Activated CD4-positive, alpha-beta memory T cell treated with anti-CD3 and anti-CD28 coated beads for 36 hours (primary cell): ENCODE data around the gene OVCA2. TPM values are rescaled to one million over a fixed set of nuclear protein-coding genes. Genes with fewer than 3 reads are reported as not detected.

Experiments used
- CTCF ChIA-PET: fragments of 350-600 bp; sonication (Branson Sonifier 250); formaldehyde crosslinking; loops from one replicate; lab custom pipeline; 2021; ENCODE audit warnings: antibody characterized with exemption, inconsistent platforms; lab: Charles Lee
- POLR2A ChIA-PET: fragments of 350-600 bp; sonication (Branson Sonifier 250); formaldehyde crosslinking; loops from one replicate; lab custom pipeline; 2021; ENCODE audit warnings: antibody characterized with exemption; lab: Charles Lee
- DNase-seq: peaks from one replicate; pipeline ENCODE4 v3.0.0-alpha.2; 2020
- H3K27ac Mint-ChIP-seq: one replicate; pipeline ENCODE4 v1.8.0; 2021; ENCODE audit warnings: mixed read lengths
- H3K27me3 Mint-ChIP-seq: one replicate; pipeline ENCODE4 v1.8.0; 2021; ENCODE audit warnings: mixed read lengths
- H3K36me3 Mint-ChIP-seq: one replicate; pipeline ENCODE4 v1.8.0; 2021; ENCODE audit warnings: mixed read lengths
- H3K4me1 Mint-ChIP-seq: one replicate; pipeline ENCODE4 v1.8.0; 2021; ENCODE audit warnings: low read depth, mixed read lengths
- H3K4me3 Mint-ChIP-seq: one replicate; pipeline ENCODE4 v1.8.0; 2021; ENCODE audit warnings: mild to moderate bottlenecking, mixed read lengths
- H3K9me3 Mint-ChIP-seq: one replicate; pipeline ENCODE4 v1.8.0; 2021; ENCODE audit warnings: mixed read lengths
- intact Hi-C: fragments of 100-400 bp; cut with micrococcal nuclease; formaldehyde crosslinking; loops from one replicate; pipeline ENCODE4 v1.15.1; 2023
- total RNA-seq, 2 experiments: library from RNA; stranded (reverse); gene quantifications; one replicate each; pipeline ENCODE4 v1.2.3, GENCODE V29; 2021

The OVCA2 gene
- 10 to 100 TPM; 31.7 to 34.8 TPM for total RNA-seq

DNA sequence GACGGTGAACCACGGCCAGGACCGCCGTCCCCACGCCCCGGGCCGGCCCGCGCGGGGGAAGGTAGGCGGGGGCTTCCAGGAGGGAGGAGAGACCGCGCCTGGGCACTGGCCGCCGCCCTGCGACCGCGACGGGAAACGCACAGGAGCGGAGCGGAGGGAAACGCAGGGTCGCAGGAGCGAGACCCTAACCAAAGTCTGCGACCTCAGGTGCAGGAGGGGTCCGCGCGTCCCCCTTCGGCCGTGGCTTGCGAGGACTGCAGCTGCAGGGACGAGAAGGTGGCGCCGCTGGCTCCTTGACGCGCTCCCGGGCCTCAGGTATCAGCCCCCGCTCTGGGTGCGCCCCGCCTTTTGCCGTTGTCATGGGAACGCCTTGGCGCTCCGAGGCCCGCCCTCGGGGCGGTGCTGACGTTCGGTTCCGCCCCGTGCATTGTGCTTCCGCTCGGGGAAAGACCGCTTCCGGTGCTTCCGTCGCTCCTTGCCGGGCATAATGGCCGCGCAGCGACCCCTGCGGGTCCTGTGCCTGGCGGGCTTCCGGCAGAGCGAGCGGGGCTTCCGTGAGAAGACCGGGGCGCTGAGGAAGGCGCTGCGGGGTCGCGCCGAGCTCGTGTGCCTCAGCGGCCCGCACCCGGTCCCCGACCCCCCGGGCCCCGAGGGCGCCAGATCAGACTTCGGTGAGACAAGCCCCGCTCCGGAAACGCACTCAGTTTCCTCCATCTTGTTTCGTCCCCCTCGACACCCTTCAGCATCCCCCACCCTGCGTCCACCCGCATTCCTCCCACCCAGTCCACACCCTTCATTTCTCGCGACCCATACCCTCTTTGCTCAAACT lies at the start of gene OVCA2:
Gene OVCA2 (plus strand): TSS at position 462 of the 829 bp plus-strand sequence. CDS start 26 bp downstream, at position 488.
- DNase-seq: peak; percentile 98
- H3K4me3 Mint-ChIP-seq: peak within 1 kb of the TSS; percentile 96
- H3K4me1 Mint-ChIP-seq: peaks cover 23% of the 10 kb centered on the region
- H3K27me3 Mint-ChIP-seq: no peaks in the 10 kb centered on the region
- H3K36me3 Mint-ChIP-seq: peaks cover 20% of the 10 kb centered on the region
- no peaks in the 10 kb centered on the region for H3K9me3 Mint-ChIP-seq
- intact Hi-C loops: loop anchor here (1.0 to 5.0 kb wide), 4 partner anchors 9 to 324 kb away; partner anchors contain the start of gene DPH1
- CTCF ChIA-PET: interaction anchor here (0.7 to 1.2 kb wide), 4 partner anchors 10 to 244 kb away, joined by 3 read pairs; no protein-coding TSS in a partner anchor
- H3K27ac Mint-ChIP-seq: peak within 1 kb of the TSS; percentile 97
- POLR2A ChIA-PET: no interaction called here

DNA sequence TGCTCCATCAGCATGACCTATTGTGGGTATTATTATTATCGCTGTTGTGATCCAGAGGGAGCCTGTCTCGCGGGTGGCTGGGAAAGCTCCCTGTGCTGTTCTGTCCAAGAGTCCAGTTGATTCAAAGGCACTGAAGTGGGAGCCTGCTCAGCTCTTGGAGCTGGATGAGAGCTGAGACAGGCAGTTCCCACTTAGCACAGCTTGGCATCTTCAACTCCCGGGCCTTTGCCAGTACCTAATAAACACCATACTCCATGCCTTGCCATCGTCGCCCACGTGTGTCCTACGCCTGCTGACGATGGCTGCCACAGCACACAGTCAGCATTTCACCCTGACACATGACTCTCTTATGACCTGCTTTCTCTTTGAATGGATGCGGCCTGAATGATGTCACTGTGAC lies 49.3 kb upstream of the OVCA2 start:
- CTCF ChIA-PET: no interaction called here
- H3K4me3 Mint-ChIP-seq: no peak overlapping the region
- intact Hi-C loops: no loop called here
- H3K36me3 Mint-ChIP-seq: no peaks in the 10 kb centered on the region
- no peaks in the 10 kb centered on the region for H3K9me3 Mint-ChIP-seq
- POLR2A ChIA-PET: no interaction called here
- DNase-seq: no peak
- no peaks in the 10 kb centered on the region for H3K4me1 Mint-ChIP-seq
- peaks cover 8% of the 10 kb centered on the region for H3K27me3 Mint-ChIP-seq
- no peak overlapping the region for H3K27ac Mint-ChIP-seq

DNA sequence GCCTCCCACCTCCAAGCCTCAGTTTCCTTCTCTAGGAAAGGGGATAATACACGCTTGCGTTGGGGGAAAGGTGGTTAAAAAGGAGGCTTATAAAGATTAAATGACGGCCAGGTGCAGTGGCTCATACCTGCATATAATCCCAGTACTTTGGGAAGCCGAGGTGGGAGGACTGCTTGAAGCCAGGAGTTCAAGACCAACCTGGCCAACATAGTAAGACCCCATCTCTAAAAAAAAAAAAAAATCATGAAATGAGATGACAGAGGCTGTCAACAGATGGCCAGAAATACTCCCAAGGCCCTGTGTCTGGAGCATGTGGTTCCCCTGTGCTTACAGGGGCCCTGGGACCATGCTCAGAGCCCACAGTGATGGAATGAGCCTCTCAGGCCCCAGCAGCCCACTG lies 47.1 kb upstream of the OVCA2 start:
- Mint-ChIP-seq H3K27ac (no peak overlapping the region), H3K36me3 (no peaks in the 10 kb centered on the region), H3K4me3 (no peak overlapping the region), H3K27me3 (peaks cover 17% of the 10 kb centered on the region), H3K9me3 (no peaks in the 10 kb centered on the region), H3K4me1 (peaks cover 2% of the 10 kb centered on the region)
- CTCF ChIA-PET: no interaction called here
- intact Hi-C loops: no loop called here
- POLR2A ChIA-PET: no interaction called here
- no peak for DNase-seq

DNA sequence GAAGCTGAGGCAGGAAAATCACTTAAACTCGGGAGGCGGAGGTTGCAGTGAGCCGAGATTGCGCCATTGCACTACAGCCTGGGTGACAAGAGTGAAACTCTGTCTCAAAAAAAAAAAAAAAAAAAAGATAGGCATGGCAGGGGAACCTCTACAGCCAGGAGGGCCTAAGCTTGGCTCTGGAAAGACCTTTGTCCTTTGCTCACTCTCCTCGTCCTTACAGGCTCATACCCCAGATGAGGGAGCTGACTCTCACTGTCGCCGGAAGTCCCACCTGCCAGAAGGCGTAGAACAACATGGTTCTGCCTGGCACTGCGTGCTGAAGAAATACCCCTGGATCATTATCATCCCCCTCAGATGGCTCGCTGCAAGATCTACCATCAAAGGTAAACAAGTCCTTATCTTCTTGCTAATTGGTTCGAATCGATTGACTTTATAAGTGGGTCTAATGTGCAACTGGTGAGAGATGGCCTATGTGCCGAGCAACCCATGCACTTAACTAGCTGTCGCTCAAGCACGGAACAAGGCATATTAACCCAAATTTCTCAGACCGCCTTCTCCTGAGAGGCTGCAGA lies 46.4 kb upstream of the OVCA2 start:
- intact Hi-C loops: no loop called here
- CTCF ChIA-PET: no interaction called here
- no peaks in the 10 kb centered on the region for H3K36me3 Mint-ChIP-seq

DNA sequence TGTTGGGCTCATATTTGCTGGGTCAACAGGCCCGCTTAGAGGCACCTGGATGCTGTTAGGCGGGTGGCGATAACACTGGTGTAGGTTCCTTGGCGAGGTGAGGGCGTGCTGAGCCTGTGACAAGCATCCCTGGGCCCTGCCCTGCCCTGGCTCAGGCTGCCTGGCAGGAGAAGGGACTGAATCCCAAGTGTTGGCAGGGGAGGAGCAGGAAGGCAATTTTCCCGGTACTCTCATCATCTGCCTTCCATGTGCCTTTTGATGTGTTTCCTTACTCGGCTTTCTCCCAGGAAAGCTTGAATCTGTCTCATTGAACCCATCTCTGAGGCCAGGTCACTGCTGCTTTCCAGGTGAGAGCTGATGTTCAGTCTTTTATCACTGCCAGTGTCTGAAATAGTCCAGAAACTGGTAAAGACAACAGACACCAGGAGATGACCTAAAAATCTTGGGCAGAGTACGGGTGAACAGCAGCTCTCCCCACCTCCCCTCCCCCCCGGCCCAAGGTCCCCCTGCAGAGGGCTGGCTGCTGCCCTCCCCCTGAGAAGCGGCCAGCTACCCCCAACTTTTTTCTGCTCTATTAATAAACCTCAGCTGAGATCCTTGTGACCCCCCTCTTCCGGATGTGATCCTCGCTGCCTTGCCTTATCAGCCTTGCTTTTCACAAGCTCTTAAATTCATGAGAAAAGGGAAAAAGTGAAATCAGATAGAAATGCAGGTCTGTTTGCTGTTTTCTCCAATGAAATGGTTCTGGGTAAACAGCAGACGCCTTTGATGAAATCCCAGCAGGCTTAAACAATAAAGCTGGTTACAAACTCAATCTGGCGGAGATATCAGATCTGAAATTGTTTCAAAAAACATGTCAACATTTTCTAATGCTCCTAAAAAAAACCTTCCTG lies 45.7 kb upstream of the OVCA2 start:
- intact Hi-C loops: no loop called here
- no peak overlapping the region for H3K27ac Mint-ChIP-seq
- H3K4me1 Mint-ChIP-seq: peaks cover 2% of the 10 kb centered on the region
- no peak for DNase-seq
- H3K9me3 Mint-ChIP-seq: no peaks in the 10 kb centered on the region
- POLR2A ChIA-PET: no interaction called here
- H3K36me3 Mint-ChIP-seq: no peaks in the 10 kb centered on the region
- H3K27me3 Mint-ChIP-seq: peaks cover 21% of the 10 kb centered on the region
- no peak overlapping the region for H3K4me3 Mint-ChIP-seq
- CTCF ChIA-PET: no interaction called here

More for the DNA sequence above, 46.4 kb upstream of the OVCA2 start:
- H3K9me3 Mint-ChIP-seq: no peaks in the 10 kb centered on the region
- H3K4me3 Mint-ChIP-seq: no peak overlapping the region
- POLR2A ChIA-PET: no interaction called here
- H3K4me1 Mint-ChIP-seq: peaks cover 2% of the 10 kb centered on the region
- H3K27me3 Mint-ChIP-seq: peaks cover 22% of the 10 kb centered on the region
- no peak overlapping the region for H3K27ac Mint-ChIP-seq
- DNase-seq: no peak

DNA sequence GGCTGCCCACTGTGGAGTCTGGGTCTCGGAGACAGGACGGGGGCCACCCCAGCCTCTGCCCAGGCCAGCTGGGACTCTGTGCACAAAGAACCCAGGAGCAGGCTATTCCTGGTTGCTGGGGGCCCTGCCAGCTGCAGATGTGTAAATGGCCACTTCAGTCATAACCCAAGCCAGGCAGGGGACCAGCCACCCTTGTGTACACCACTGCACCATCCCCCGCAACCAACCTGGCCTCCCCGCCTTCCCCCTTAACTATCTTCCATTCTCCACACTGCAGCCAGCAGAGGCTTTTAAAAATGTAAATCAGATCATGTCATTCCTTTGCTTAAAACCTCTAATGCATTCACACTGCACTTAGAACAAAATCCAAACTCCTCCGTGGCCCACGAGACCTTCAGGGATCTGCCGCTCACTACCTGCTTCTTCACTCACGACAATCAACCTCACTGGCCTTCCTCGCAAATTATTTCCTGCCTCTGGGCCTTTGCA lies 45.0 kb upstream of the OVCA2 start:
- Mint-ChIP-seq H3K4me1 (peaks cover 2% of the 10 kb centered on the region), H3K36me3 (no peaks in the 10 kb centered on the region), H3K27me3 (peaks cover 21% of the 10 kb centered on the region), H3K4me3 (no peak overlapping the region), H3K27ac (no peak overlapping the region), H3K9me3 (no peaks in the 10 kb centered on the region)
- DNase-seq: no peak
- ChIA-PET CTCF (no interaction called here), POLR2A (no interaction called here)
- intact Hi-C loops: no loop called here

DNA sequence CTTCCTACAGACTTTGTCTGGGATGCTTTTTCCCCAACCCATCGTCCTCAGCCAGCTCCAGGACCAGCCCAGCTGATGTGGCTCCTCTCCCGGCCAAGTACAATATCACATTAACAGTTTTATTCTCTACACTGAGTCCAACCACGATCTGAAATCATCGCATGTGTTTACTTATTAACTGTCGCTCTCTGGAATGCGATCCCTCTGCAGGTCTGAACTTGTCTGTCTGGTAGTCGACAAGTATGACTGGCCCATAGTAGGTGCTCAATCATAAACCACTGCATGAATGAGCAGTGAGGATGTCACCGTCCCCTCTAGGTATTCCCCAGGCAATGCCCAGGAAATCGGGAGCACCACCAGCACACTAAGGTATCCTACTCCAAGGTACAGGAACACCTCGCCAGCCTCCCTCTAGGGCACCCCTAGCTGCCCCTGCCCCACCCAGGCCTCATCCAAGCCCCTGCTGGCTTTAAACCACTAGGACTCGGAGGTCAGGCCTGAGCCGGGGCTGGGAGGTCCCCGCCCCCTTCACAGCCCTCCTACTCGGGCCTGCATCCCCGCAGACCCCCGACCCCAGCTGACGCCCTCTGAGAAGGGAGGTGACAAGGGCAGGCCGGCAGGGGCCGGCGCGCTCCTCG lies 44.4 kb upstream of the OVCA2 start:
- POLR2A ChIA-PET: no interaction called here
- no peaks in the 10 kb centered on the region for H3K36me3 Mint-ChIP-seq
- CTCF ChIA-PET: no interaction called here
- no peaks in the 10 kb centered on the region for H3K9me3 Mint-ChIP-seq
- H3K27me3 Mint-ChIP-seq: peaks cover 21% of the 10 kb centered on the region
- intact Hi-C loops: no loop called here
- peaks cover 2% of the 10 kb centered on the region for H3K4me1 Mint-ChIP-seq
- H3K4me3 Mint-ChIP-seq: no peak overlapping the region
- DNase-seq: no peak
- H3K27ac Mint-ChIP-seq: no peak overlapping the region

DNA sequence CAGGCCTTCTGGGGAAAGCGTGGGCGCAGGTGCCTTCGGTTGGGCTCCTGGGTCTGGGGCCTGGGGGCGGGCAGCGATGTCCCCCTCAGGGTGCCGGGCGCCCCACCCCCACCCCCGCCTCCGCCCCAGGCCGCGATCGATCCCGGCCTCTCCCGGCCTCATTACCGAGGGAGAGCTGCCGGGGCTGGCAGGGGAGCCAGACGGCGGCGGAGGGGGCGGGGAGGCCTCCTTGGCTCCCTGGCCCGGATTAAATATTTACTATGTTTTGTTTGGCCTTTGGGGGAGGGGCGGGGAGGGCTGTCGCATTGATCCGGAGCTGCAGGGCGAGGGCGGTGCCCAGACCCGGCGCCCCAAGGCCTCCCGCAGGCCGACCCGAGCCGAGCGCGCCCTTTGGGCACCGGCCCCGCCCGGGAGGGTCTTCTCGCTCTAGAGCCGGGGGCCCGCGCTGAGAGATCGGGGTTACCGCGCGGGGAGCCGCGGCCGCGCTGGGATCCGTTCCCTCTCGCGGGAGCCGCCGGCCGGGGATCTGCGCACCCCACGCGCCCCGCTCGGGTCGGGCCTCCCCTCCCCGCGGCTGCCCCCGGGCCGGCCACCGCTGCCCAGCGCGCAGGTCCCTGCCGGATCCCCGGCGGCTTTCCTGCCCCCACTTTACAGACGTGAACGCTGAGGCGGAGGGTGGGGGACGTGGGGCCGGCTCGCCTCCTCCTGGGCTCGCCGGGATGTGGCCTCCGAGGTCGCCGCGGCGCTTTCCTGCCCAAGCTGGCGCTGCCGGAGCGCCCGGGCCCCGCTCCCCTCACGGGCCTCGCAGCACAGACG lies 43.7 kb upstream of the OVCA2 start:
- H3K36me3 Mint-ChIP-seq: no peaks in the 10 kb centered on the region
- POLR2A ChIA-PET: no interaction called here
- peak; percentile 16 for DNase-seq
- peaks cover 21% of the 10 kb centered on the region for H3K27me3 Mint-ChIP-seq
- CTCF ChIA-PET: no interaction called here
- no peak overlapping the region for H3K4me3 Mint-ChIP-seq
- no peak overlapping the region for H3K27ac Mint-ChIP-seq
- H3K9me3 Mint-ChIP-seq: no peaks in the 10 kb centered on the region
- intact Hi-C loops: no loop called here
- peaks cover 2% of the 10 kb centered on the region for H3K4me1 Mint-ChIP-seq

DNA sequence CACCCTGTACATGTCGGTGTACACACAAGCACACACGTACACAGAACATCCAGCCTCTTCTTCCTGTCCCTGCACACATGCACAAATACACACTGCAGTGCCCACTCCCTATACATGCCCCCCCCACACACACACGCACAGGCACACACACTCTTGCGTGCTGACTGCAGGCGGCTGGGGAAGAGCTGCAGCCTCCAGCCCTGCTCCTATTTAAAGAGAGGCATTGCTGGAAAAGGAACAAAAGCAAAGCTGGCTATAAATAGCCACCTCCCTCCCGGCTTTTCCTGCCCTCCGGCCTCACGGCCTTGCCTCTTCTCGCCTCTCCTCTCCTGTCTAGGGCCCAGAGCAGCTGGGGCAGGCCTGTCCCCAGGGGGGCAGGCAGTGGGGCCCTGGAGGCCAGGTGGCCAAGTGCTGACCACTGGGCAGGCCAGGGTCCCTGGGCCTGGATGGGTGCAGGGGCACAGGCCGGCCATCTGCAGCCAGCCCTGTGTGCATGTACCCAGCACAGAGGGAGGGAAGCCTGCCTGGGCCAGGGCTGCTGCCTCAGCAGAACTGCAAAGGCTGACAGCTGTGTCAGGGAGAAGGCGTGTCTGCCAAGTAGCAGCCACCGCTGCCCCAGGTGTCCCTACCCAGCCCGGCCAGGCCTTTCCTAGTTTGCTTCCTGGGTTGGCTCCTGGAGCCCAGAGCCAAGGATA lies 42.1 kb upstream of the OVCA2 start:
- ChIA-PET POLR2A (no interaction called here), CTCF (no interaction called here)
- intact Hi-C loops: no loop called here
- Mint-ChIP-seq H3K9me3 (no peaks in the 10 kb centered on the region), H3K27ac (no peak overlapping the region), H3K27me3 (peaks cover 21% of the 10 kb centered on the region), H3K4me3 (no peak overlapping the region), H3K36me3 (no peaks in the 10 kb centered on the region), H3K4me1 (peaks cover 2% of the 10 kb centered on the region)
- DNase-seq: no peak

DNA sequence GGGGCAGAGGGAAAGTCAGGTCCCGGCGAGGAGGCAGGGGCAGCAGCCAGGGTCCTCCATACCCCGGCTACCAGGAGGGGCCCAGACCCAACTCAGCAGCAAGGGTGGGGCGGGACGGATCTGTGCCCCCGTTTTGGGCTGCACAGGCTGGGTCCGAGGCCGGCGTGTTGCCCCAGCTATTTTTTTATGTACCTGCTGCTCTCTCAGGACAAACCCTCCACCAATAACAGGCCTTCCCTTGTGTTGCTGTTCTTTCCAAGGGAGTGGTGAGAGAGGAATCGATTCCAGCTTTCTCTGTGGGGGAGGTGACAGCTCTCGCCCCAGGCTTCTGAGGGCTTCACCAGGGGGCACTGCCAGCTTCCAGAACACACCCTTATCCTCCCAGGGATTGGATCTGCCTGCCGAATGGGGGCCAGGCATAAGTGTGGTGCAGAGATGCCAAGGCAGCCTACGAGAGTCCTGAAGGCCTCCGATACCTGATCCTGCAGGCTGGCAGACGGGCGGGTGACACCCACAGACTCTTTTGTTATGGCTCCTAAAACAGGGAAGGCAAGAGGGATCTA lies 39.0 kb upstream of the OVCA2 start:
- Mint-ChIP-seq H3K27me3 (peaks cover 14% of the 10 kb centered on the region), H3K27ac (no peak overlapping the region), H3K4me3 (no peak overlapping the region), H3K9me3 (no peaks in the 10 kb centered on the region), H3K4me1 (peaks cover 2% of the 10 kb centered on the region), H3K36me3 (no peaks in the 10 kb centered on the region)
- DNase-seq: no peak
- intact Hi-C loops: no loop called here
- ChIA-PET CTCF (no interaction called here), POLR2A (no interaction called here)
